Parietal lobe (tissue), 2 donors: ENCODE data around the gene ZNF487. TPM values are rescaled to one million over a fixed set of nuclear protein-coding genes. Genes with fewer than 3 reads are reported as not detected.

Experiments used
- small RNA-seq: library from RNA; depleted of rRNA; stranded (forward); fragments of <200 nt; gene quantifications from one replicate; pipeline ENCODE3, GENCODE V24; 2014; ENCODE audit warnings: low replicate concordance
- total RNA-seq: library from RNA; depleted of rRNA; stranded (reverse); fragments of >200 nt; gene quantifications from one replicate; pipeline ENCODE4 v1.2.3, GENCODE V29; 2014

ZNF487 gene
- 21.0 TPM for total RNA-seq

GRCh38 chr10:43436291-43437140, at the start of gene ZNF487:
Gene ZNF487 (plus strand): TSS chr10:43437111. CDS start chr10:43475814, 38,703 bp downstream.

GRCh38 chr10:43408710-43409384, 28.1 kb upstream of the ZNF487 start, which contains the start of gene HNRNPF:
Gene HNRNPF (minus strand): TSS chr10:43409186. CDS start chr10:43387884, 21,302 bp downstream.

Small RNA genes within 50 kb of the gene (small RNA-seq; reads per million reads assigned to genes)
- gene RNU7-193P (not detected), gene SNORD3J (not detected)

Other genes with a start within 250 kb of the ZNF487 start
- 11.6 TPM for gene RASGEF1A, start 170.0 kb upstream of the ZNF487 start, total RNA-seq
- gene FXYD4, start 65.5 kb upstream of the ZNF487 start, total RNA-seq: not detected
- 85.4 TPM for gene HNRNPF, start 27.9 kb upstream of the ZNF487 start, total RNA-seq
- 19.4 TPM for gene ZNF239, start 137.5 kb downstream of the ZNF487 start, total RNA-seq
- gene ZNF485, start 169.3 kb downstream of the ZNF487 start, total RNA-seq: 10.6 TPM
- 50.1 TPM for gene ZNF32, start 211.8 kb downstream of the ZNF487 start, total RNA-seq